Caco-2 (cell line): ENCODE results near the gene GLT8D1. TPM values are rescaled to one million over a fixed set of nuclear protein-coding genes. Genes with fewer than 3 reads are reported as not detected.

Experiments
- BruUV-seq: library from RNA; stranded (reverse); fragments of 400-500 nt; replicated peaks from 2 replicates; lab custom pipeline; 2021; lab: Mats Ljungman, UMichigan
- CTCF ChIA-PET: fragments of 300-600 bp; sonication (Branson Sonifier 250); formaldehyde crosslinking; loops from one replicate; lab custom pipeline; 2022; ENCODE audit warnings: antibody characterized with exemption; lab: Charles Lee
- POLR2A ChIA-PET: fragments of 300-600 bp; sonication (Branson Sonifier 250); formaldehyde crosslinking; loops from one replicate; lab custom pipeline; 2022; ENCODE audit warnings: antibody characterized with exemption; lab: Charles Lee
- DNase-seq, 2 experiments: peaks; one replicate each; pipeline versions ENCODE4 v3.0.0 to v3.0.0-alpha.2; 2020 to 2022
- H3K27me3 ChIP-seq: replicated peaks from 2 replicates; pipeline ENCODE4 v1.6.0; 2011; ENCODE audit warnings: low read length; ENCODE audit not compliant: control insufficient read depth, insufficient read depth
- H3K36me3 ChIP-seq: 2 replicates; pipeline ENCODE4 v1.5.1; 2011; ENCODE audit warnings: low read length; ENCODE audit not compliant: control insufficient read depth, insufficient read depth
- H3K4me1 ChIP-seq: fragments of 250-450 bp; sonication (Bioruptor Pico); 2 replicates; pipeline ENCODE4 v1.5.1; 2020; ENCODE audit warnings: mild to moderate bottlenecking
- H3K4me3 ChIP-seq: 2 replicates; pipeline ENCODE4 v1.5.1; 2011; ENCODE audit warnings: low read depth, mild to moderate bottlenecking, control low read depth, low read length
- H3K9me3 ChIP-seq: fragments of 250-450 bp; sonication (Bioruptor Pico); 2 replicates; pipeline ENCODE4 v1.5.1; 2020; ENCODE audit warnings: mild to moderate bottlenecking, moderate library complexity
- H3K27ac Mint-ChIP-seq: one replicate; pipeline ENCODE4 v1.8.0; 2022; ENCODE audit warnings: mixed read lengths; ENCODE audit not compliant: unreplicated experiment
- H3K27me3 Mint-ChIP-seq: one replicate; pipeline ENCODE4 v1.8.0; 2022; ENCODE audit warnings: mixed read lengths; ENCODE audit not compliant: insufficient read depth, unreplicated experiment
- H3K36me3 Mint-ChIP-seq: one replicate; pipeline ENCODE4 v1.8.0; 2022; ENCODE audit warnings: mild to moderate bottlenecking, mixed read lengths; ENCODE audit not compliant: insufficient read depth, unreplicated experiment
- H3K4me1 Mint-ChIP-seq: one replicate; pipeline ENCODE4 v1.8.0; 2022; ENCODE audit warnings: low read depth, mixed read lengths; ENCODE audit not compliant: unreplicated experiment
- H3K4me3 Mint-ChIP-seq: one replicate; pipeline ENCODE4 v1.8.0; 2022; ENCODE audit warnings: mild to moderate bottlenecking, moderate library complexity, mixed read lengths; ENCODE audit not compliant: unreplicated experiment
- H3K9me3 Mint-ChIP-seq: one replicate; pipeline ENCODE4 v1.8.0; 2022; ENCODE audit warnings: mixed read lengths; ENCODE audit not compliant: unreplicated experiment
- CTCF ChIP-seq, 2 experiments: fragments of 200-600 bp in 1 of 2; IDR thresholded peaks; 1 replicate in 1 of 2; 2 replicates in 1 of 2; pipeline versions ENCODE4 v1.5.1 to v1.8.0; 2011 to 2022; ENCODE audit warnings: antibody characterized with exemption in 1 of 2, control low read depth in 1 of 2, inconsistent platforms in 1 of 2, low read depth in 1 of 2, low read length in 1 of 2, mild to moderate bottlenecking in 1 of 2, moderate library complexity in 1 of 2; ENCODE audit not compliant: insufficient read depth in 1 of 2, severe bottlenecking in 1 of 2, unreplicated experiment in 1 of 2
- intact Hi-C: fragments of 100-400 bp; cut with micrococcal nuclease; formaldehyde crosslinking; loops from one replicate; pipeline ENCODE4 v1.10.0; 2022; ENCODE audit not compliant: unreplicated experiment
- total RNA-seq: library from RNA; stranded (reverse); gene quantifications from 2 replicates; pipeline ENCODE4 v1.2.3, GENCODE V29; 2022

Gene GLT8D1
- total RNA-seq, 1 experiment from 2014 or later = 31.4 TPM

GRCh38 chr3:52655895-52656294 is 49.7 kb downstream of the GLT8D1 start:
- H3K4me3 ChIP-seq = no peak overlapping the region
- H3K4me3 Mint-ChIP-seq = no peak overlapping the region
- ChIA-PET CTCF (no interaction called here), POLR2A (no interaction called here)
- no TSS peak for BruUV-seq
- no peak for TF ChIP-seq CTCF (IDR thresholded peaks at IDR 0.05; ENCODE audit: insufficient read depth in 1 of 2, low read depth in 1 of 2, low read length in 1 of 2, severe bottlenecking in 1 of 2, unreplicated experiment in 1 of 2)
- peaks cover 47% of the 10 kb centered on the region for H3K36me3 Mint-ChIP-seq
- H3K27me3 Mint-ChIP-seq = no peaks in the 10 kb centered on the region
- no peak overlapping the region for H3K27ac Mint-ChIP-seq
- no peaks in the 10 kb centered on the region for H3K9me3 Mint-ChIP-seq
- H3K36me3 ChIP-seq = peaks cover 2% of the 10 kb centered on the region; the same call in 1 of the 2 replicates
- no peaks in the 10 kb centered on the region for H3K4me1 ChIP-seq
- H3K9me3 ChIP-seq = no peaks in the 10 kb centered on the region
- no peaks in the 10 kb centered on the region for H3K27me3 ChIP-seq
- intact Hi-C loops = no loop called here
- DNase-seq = no peak
- no peaks in the 10 kb centered on the region for H3K4me1 Mint-ChIP-seq

DNA sequence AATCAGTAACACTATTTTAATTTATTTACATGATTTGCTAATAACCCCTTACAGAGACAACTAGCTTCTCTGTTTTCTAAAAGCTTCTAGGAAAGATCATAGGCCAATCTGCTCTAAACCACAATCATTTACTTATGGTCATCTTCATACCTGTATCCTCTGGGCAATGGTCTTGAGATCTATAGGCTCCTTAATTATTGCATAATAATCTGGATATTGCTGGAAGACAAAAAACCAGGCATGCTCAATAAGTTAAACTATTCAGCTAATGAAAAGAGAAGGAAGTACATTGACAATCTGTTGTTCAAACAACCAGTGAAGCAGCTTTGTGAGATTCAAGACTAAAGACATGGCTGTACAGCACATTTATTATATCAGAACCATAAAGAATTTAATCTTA is 54.0 kb downstream of the GLT8D1 start:
- ChIA-PET POLR2A (interaction anchor here (0.6 kb wide), 1 partner anchor 24 kb away, joined by 6 read pairs; no protein-coding TSS in a partner anchor), CTCF (no interaction called here)
- Mint-ChIP-seq H3K27me3 (no peaks in the 10 kb centered on the region), H3K36me3 (peaks cover 60% of the 10 kb centered on the region), H3K4me1 (no peaks in the 10 kb centered on the region), H3K27ac (no peak overlapping the region), H3K9me3 (no peaks in the 10 kb centered on the region), H3K4me3 (no peak overlapping the region)
- Histone ChIP-seq H3K27me3 (no peaks in the 10 kb centered on the region), H3K9me3 (no peaks in the 10 kb centered on the region), H3K4me1 (no peaks in the 10 kb centered on the region), H3K4me3 (no peak overlapping the region), H3K36me3 (peaks cover 2% of the 10 kb centered on the region; the same call in 1 of the 2 replicates)
- no peak for DNase-seq
- no peak for TF ChIP-seq CTCF (IDR thresholded peaks at IDR 0.05; ENCODE audit: insufficient read depth in 1 of 2, low read depth in 1 of 2, low read length in 1 of 2, severe bottlenecking in 1 of 2, unreplicated experiment in 1 of 2)
- BruUV-seq = no TSS peak
- intact Hi-C loops = no loop called here

GRCh38 chr3:52650439-52650838 is 55.2 kb downstream of the GLT8D1 start:
- Histone ChIP-seq H3K4me3 (no peak overlapping the region), H3K27me3 (no peaks in the 10 kb centered on the region), H3K9me3 (no peaks in the 10 kb centered on the region), H3K36me3 (no peaks in the 10 kb centered on the region), H3K4me1 (no peaks in the 10 kb centered on the region)
- ChIA-PET CTCF (no interaction called here), POLR2A (no interaction called here)
- peaks cover 56% of the 10 kb centered on the region for H3K36me3 Mint-ChIP-seq
- no peak for DNase-seq
- peaks cover under 1% of the 10 kb centered on the region for H3K4me1 Mint-ChIP-seq
- H3K27me3 Mint-ChIP-seq = no peaks in the 10 kb centered on the region
- H3K27ac Mint-ChIP-seq = no peak overlapping the region
- TF ChIP-seq CTCF (IDR thresholded peaks at IDR 0.05; ENCODE audit: insufficient read depth in 1 of 2, low read depth in 1 of 2, low read length in 1 of 2, severe bottlenecking in 1 of 2, unreplicated experiment in 1 of 2) = no peak
- H3K9me3 Mint-ChIP-seq = no peaks in the 10 kb centered on the region
- no TSS peak for BruUV-seq
- no peak overlapping the region for H3K4me3 Mint-ChIP-seq
- intact Hi-C loops = no loop called here
